K562 (cell line): ENCODE results near the gene LZTR1. TPM values are rescaled to one million over a fixed set of nuclear protein-coding genes. Genes with fewer than 3 reads are reported as not detected.

Source experiments
- CXXC5 ChIP-seq: fragments of 250-450 bp; sonication (Bioruptor Pico); IDR thresholded peaks from 2 replicates; pipeline ENCODE4 v1.8.0; 2022; ENCODE audit warnings: inconsistent platforms, mild to moderate bottlenecking, moderate library complexity
- EHMT2 ChIP-seq: fragments of 450-650 bp; IDR thresholded peaks from 2 replicates; pipeline ENCODE4 v1.6.1; 2018; ENCODE audit warnings: antibody characterized with exemption
- FOXK1 ChIP-seq: sonication (generic); formaldehyde crosslinking; IDR thresholded peaks from 2 replicates; pipeline ENCODE4 v1.8.0; 2022; ENCODE audit warnings: missing genetic modification reagents, mild to moderate bottlenecking, borderline replicate concordance
- HCFC1 ChIP-seq: IDR thresholded peaks from 2 replicates; pipeline ENCODE4 v1.6.1; 2012; ENCODE audit warnings: low read depth, low read length, improper control_type of control experiment
- SIRT6 ChIP-seq: IDR thresholded peaks from one replicate; pipeline ENCODE4 v1.6.1; 2012; ENCODE audit warnings: low read depth, mild to moderate bottlenecking, control low read depth, inconsistent platforms, low read length, moderate library complexity
- SRF ChIP-seq, 2 experiments: fragments of 250-450, 450-650 bp in 1 of 2; sonication (Bioruptor Pico) in 1 of 2; sonication (generic) in 1 of 2; formaldehyde crosslinking; IDR thresholded peaks; 2 replicates each; pipeline versions ENCODE4 v1.5.0 to v1.5.1; 2020 to 2022; ENCODE audit warnings: mild to moderate bottlenecking in 1 of 2, missing genetic modification reagents in 1 of 2
- polyA plus RNA-seq, 8 experiments: library from polyadenylated mRNA; depleted of rRNA in 4 of 8; stranded (reverse) in 5 of 8; unstranded in 3 of 8; fragments of >200 nt; fragmentation: Nextera tagmentation in 2 of 8; fragmentation: Illumina TruSeq in 1 of 8; extraction: Ambion mirVana in 2 of 8; extraction: Trizol in 1 of 8; gene quantifications; 2 replicates each; pipeline versions ENCODE4 v1.2.1 to v1.2.3, GENCODE V29; 2011 to 2014; ENCODE audit warnings: inconsistent platforms in 1 of 8, missing spikeins in 1 of 8
- total RNA-seq, 7 experiments: library from RNA; depleted of rRNA in 6 of 7; stranded (reverse); fragments of >200 nt in 6 of 7; fragmentation: Illumina TruSeq in 2 of 7; extraction: Trizol in 2 of 7; gene quantifications; 2 replicates each; pipeline versions ENCODE4 v1.2.1 to v1.2.3, GENCODE V29; 2011 to 2021; ENCODE audit warnings: low replicate concordance in 1 of 7
- TF ChIP-seq, protein P1 (sequence below), 3 experiments: fragments of 200-800 bp in 1 of 3; fragments of 250-450 bp in 1 of 3; fragments of 450-650 bp in 1 of 3; sonication (Bioruptor Pico) in 1 of 3; sonication (Bioruptor generic) in 1 of 3; formaldehyde crosslinking in 1 of 3; IDR thresholded peaks; 2 replicates each; pipeline versions ENCODE4 v1.6.1 to v1.8.0; 2016 to 2022; ENCODE audit warnings: mild to moderate bottlenecking in 2 of 3, missing genetic modification characterization in 2 of 3, missing compliant biosample characterization in 1 of 3, moderate library complexity in 1 of 3
- TF ChIP-seq, protein P2 (sequence below): sonication (generic); formaldehyde crosslinking; IDR thresholded peaks from 2 replicates; pipeline ENCODE4 v1.8.1; 2023; ENCODE audit warnings: mild to moderate bottlenecking, missing genetic modification reagents
- TF ChIP-seq, protein P3 (sequence below): fragments of 250-450 bp; sonication (Bioruptor Pico); IDR thresholded peaks from 2 replicates; pipeline ENCODE4 v1.4.0; 2020; ENCODE audit warnings: mild to moderate bottlenecking, moderate library complexity
- TF ChIP-seq, protein P4 (sequence below): sonication (generic); formaldehyde crosslinking; IDR thresholded peaks from 2 replicates; pipeline ENCODE4 v1.8.0; 2023; ENCODE audit warnings: mild to moderate bottlenecking, missing genetic modification reagents
- TF ChIP-seq, protein P5 (sequence below): fragments of 250-450 bp; sonication (Bioruptor Pico); IDR thresholded peaks from 2 replicates; pipeline ENCODE4 v1.4.0; 2020; ENCODE audit warnings: mild to moderate bottlenecking, moderate library complexity, borderline replicate concordance

Gene LZTR1
- total and polyA plus RNA-seq, 9 of the 15 experiments (the other 6 are each of a cell fraction or from before 2014, with no cell fraction given) = 2.2 to 135 (median 63.0) TPM

DNA sequence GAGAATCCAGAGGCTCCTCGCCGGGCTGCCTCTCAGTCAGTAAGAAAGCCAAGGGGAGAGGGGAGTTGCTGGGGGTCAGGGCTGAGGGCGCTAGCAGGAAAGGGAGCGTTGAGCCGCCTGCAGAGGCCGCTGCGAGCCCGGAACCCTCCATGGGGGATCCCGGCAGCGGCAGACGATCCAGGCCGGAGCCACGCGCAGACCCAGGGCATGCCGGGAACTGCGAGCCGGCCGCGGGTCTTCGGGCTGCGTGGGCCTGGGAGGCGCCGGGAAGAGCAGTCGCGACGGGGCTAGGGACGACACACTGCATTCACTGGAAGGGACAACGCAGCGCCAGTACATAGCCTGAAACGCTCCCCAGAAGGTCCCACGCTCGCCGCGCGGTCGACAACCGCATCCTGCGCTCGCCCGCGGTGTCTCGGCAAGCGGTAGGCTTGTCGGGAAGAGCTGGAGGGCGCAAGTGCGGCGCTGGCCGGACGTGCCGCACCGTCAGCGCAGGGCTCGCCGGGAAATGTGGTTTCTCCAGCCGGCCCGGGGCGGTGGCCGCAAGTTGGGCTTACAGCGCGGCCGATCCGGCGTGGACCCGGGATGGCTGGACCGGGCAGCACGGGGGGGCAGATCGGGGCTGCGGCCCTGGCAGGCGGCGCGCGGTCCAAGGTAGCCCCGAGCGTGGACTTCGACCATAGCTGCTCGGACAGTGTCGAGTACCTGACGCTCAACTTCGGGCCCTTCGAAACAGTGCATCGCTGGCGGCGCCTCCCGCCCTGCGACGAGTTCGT lies at the start of gene LZTR1 (continued):
- TF ChIP-seq, protein P1, sequence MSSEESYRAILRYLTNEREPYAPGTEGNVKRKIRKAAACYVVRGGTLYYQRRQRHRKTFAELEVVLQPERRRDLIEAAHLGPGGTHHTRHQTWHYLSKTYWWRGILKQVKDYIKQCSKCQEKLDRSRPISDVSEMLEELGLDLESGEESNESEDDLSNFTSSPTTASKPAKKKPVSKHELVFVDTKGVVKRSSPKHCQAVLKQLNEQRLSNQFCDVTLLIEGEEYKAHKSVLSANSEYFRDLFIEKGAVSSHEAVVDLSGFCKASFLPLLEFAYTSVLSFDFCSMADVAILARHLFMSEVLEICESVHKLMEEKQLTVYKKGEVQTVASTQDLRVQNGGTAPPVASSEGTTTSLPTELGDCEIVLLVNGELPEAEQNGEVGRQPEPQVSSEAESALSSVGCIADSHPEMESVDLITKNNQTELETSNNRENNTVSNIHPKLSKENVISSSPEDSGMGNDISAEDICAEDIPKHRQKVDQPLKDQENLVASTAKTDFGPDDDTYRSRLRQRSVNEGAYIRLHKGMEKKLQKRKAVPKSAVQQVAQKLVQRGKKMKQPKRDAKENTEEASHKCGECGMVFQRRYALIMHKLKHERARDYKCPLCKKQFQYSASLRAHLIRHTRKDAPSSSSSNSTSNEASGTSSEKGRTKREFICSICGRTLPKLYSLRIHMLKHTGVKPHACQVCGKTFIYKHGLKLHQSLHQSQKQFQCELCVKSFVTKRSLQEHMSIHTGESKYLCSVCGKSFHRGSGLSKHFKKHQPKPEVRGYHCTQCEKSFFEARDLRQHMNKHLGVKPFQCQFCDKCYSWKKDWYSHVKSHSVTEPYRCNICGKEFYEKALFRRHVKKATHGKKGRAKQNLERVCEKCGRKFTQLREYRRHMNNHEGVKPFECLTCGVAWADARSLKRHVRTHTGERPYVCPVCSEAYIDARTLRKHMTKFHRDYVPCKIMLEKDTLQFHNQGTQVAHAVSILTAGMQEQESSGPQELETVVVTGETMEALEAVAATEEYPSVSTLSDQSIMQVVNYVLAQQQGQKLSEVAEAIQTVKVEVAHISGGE (CRISPR knock-in tag; IDR thresholded peaks at IDR 0.05) = peak in 1 of 3 experiments; percentile 71; a peak in 2 of 6 replicates
- no peak for TF ChIP-seq EHMT2
- TF ChIP-seq, protein P2, sequence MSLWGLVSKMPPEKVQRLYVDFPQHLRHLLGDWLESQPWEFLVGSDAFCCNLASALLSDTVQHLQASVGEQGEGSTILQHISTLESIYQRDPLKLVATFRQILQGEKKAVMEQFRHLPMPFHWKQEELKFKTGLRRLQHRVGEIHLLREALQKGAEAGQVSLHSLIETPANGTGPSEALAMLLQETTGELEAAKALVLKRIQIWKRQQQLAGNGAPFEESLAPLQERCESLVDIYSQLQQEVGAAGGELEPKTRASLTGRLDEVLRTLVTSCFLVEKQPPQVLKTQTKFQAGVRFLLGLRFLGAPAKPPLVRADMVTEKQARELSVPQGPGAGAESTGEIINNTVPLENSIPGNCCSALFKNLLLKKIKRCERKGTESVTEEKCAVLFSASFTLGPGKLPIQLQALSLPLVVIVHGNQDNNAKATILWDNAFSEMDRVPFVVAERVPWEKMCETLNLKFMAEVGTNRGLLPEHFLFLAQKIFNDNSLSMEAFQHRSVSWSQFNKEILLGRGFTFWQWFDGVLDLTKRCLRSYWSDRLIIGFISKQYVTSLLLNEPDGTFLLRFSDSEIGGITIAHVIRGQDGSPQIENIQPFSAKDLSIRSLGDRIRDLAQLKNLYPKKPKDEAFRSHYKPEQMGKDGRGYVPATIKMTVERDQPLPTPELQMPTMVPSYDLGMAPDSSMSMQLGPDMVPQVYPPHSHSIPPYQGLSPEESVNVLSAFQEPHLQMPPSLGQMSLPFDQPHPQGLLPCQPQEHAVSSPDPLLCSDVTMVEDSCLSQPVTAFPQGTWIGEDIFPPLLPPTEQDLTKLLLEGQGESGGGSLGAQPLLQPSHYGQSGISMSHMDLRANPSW = peak; percentile 100
- TF ChIP-seq, protein P3, sequence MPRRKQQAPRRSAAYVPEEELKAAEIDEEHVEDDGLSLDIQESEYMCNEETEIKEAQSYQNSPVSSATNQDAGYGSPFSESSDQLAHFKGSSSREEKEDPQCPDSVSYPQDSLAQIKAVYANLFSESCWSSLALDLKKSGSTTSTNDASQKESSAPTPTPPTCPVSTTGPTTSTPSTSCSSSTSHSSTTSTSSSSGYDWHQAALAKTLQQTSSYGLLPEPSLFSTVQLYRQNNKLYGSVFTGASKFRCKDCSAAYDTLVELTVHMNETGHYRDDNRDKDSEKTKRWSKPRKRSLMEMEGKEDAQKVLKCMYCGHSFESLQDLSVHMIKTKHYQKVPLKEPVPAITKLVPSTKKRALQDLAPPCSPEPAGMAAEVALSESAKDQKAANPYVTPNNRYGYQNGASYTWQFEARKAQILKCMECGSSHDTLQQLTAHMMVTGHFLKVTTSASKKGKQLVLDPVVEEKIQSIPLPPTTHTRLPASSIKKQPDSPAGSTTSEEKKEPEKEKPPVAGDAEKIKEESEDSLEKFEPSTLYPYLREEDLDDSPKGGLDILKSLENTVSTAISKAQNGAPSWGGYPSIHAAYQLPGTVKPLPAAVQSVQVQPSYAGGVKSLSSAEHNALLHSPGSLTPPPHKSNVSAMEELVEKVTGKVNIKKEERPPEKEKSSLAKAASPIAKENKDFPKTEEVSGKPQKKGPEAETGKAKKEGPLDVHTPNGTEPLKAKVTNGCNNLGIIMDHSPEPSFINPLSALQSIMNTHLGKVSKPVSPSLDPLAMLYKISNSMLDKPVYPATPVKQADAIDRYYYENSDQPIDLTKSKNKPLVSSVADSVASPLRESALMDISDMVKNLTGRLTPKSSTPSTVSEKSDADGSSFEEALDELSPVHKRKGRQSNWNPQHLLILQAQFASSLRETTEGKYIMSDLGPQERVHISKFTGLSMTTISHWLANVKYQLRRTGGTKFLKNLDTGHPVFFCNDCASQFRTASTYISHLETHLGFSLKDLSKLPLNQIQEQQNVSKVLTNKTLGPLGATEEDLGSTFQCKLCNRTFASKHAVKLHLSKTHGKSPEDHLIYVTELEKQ (CRISPR knock-in tag) = peak; percentile 89
- TF ChIP-seq CXXC5 = peak; percentile 100
- TF ChIP-seq FOXK1 (CRISPR knock-in tag) = no peak
- TF ChIP-seq, protein P4, sequence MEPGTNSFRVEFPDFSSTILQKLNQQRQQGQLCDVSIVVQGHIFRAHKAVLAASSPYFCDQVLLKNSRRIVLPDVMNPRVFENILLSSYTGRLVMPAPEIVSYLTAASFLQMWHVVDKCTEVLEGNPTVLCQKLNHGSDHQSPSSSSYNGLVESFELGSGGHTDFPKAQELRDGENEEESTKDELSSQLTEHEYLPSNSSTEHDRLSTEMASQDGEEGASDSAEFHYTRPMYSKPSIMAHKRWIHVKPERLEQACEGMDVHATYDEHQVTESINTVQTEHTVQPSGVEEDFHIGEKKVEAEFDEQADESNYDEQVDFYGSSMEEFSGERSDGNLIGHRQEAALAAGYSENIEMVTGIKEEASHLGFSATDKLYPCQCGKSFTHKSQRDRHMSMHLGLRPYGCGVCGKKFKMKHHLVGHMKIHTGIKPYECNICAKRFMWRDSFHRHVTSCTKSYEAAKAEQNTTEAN = no peak
- TF ChIP-seq SIRT6 = peak; percentile 90
- peak; percentile 95 for TF ChIP-seq HCFC1
- peak in 1 of 2 experiments; percentile 72; a peak in 1 of 4 replicates for TF ChIP-seq SRF (CRISPR knock-in tag; IDR thresholded peaks at IDR 0.05)
- TF ChIP-seq, protein P5, sequence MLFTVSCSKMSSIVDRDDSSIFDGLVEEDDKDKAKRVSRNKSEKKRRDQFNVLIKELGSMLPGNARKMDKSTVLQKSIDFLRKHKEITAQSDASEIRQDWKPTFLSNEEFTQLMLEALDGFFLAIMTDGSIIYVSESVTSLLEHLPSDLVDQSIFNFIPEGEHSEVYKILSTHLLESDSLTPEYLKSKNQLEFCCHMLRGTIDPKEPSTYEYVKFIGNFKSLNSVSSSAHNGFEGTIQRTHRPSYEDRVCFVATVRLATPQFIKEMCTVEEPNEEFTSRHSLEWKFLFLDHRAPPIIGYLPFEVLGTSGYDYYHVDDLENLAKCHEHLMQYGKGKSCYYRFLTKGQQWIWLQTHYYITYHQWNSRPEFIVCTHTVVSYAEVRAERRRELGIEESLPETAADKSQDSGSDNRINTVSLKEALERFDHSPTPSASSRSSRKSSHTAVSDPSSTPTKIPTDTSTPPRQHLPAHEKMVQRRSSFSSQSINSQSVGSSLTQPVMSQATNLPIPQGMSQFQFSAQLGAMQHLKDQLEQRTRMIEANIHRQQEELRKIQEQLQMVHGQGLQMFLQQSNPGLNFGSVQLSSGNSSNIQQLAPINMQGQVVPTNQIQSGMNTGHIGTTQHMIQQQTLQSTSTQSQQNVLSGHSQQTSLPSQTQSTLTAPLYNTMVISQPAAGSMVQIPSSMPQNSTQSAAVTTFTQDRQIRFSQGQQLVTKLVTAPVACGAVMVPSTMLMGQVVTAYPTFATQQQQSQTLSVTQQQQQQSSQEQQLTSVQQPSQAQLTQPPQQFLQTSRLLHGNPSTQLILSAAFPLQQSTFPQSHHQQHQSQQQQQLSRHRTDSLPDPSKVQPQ (CRISPR knock-in tag) = peak; percentile 86
